SU-DHL-6 (cell line): ENCODE data around the gene NCOA5.

Experiments used
- H2AFZ ChIP-seq: fragments of 200-600 bp; sonication (generic); 2 replicates; pipeline ENCODE4 v1.6.1; 2014; ENCODE audit warnings: low read depth, mild to moderate bottlenecking, moderate library complexity, mixed read lengths, antibody characterized with exemption, low read length; ENCODE audit not compliant: severe bottlenecking
- H3F3A ChIP-seq: fragments of 200-600 bp; shearing (Covaris generic); 2 replicates; pipeline ENCODE4 v1.6.0; 2016; ENCODE audit warnings: antibody characterized with exemption, mild to moderate bottlenecking; ENCODE audit not compliant: insufficient read depth
- H3K27ac ChIP-seq: fragments of 200-600 bp; sonication (generic); 2 replicates; pipeline ENCODE4 v1.5.1; 2016; ENCODE audit warnings: low read depth, mild to moderate bottlenecking, low read length, moderate library complexity, mixed read lengths
- H3K27me3 ChIP-seq: fragments of 200-600 bp; sonication (generic), shearing (Covaris generic); 2 replicates; pipeline ENCODE4 v1.6.0; 2014; ENCODE audit warnings: mild to moderate bottlenecking, low read length
- H3K36me3 ChIP-seq: fragments of 200-600 bp; sonication (generic); 2 replicates; pipeline ENCODE4 v1.6.1; 2014; ENCODE audit warnings: mild to moderate bottlenecking, low read length, mixed read lengths
- H3K4me2 ChIP-seq: fragments of 300-600, 200-600 bp; shearing (Covaris generic), sonication (generic); 2 replicates; pipeline ENCODE4 v1.6.0; 2014; ENCODE audit warnings: low read length, low read depth, mild to moderate bottlenecking; ENCODE audit not compliant: poor library complexity, severe bottlenecking
- H3K4me3 ChIP-seq: fragments of 200-600 bp; sonication (generic); 2 replicates; pipeline ENCODE4 v1.5.1; 2014; ENCODE audit warnings: antibody characterized with exemption, low read length, mild to moderate bottlenecking, mixed read lengths; ENCODE audit not compliant: insufficient read depth, poor library complexity, severe bottlenecking
- H3K79me2 ChIP-seq: fragments of 200-600 bp; sonication (generic); 2 replicates; pipeline ENCODE4 v1.6.1; 2014; ENCODE audit warnings: mild to moderate bottlenecking, low read length, moderate library complexity; ENCODE audit not compliant: insufficient read depth
- H3K9ac ChIP-seq: fragments of 200-600 bp; sonication (generic); 2 replicates; pipeline ENCODE4 v1.7.0; 2014; ENCODE audit warnings: mild to moderate bottlenecking, low read length
- H3K9me2 ChIP-seq: fragments of 200-600 bp; sonication (generic); replicated peaks from 2 replicates; pipeline ENCODE4 v1.6.1; 2014; ENCODE audit warnings: low read length; ENCODE audit not compliant: insufficient read depth
- H3K9me3 ChIP-seq: fragments of 200-600 bp; sonication (generic); 2 replicates; pipeline ENCODE4 v1.6.1; 2014; ENCODE audit warnings: low read length, mixed read lengths; ENCODE audit not compliant: insufficient read depth
- H4K20me1 ChIP-seq: fragments of 200-600 bp; sonication (generic); 2 replicates; pipeline ENCODE4 v1.6.1; 2014; ENCODE audit warnings: low read depth, mild to moderate bottlenecking, antibody characterized with exemption, low read length, moderate library complexity, mixed read lengths
- CTCF ChIP-seq: fragments of 200-600 bp; sonication (generic); IDR thresholded peaks from one replicate; pipeline ENCODE4 v1.5.1; 2017; ENCODE audit warnings: antibody characterized with exemption, mild to moderate bottlenecking, low read length, moderate library complexity; ENCODE audit not compliant: insufficient read depth, poor library complexity, severe bottlenecking
- EZH2phosphoT487 ChIP-seq: fragments of 200-600 bp; sonication (generic), shearing (Covaris generic); conservative IDR thresholded peaks from 2 replicates; pipeline ENCODE4 v1.6.1; 2018; ENCODE audit warnings: mild to moderate bottlenecking, antibody characterized with exemption, low read length, moderate library complexity, mixed read lengths

Gene NCOA5

GRCh38 chr20:46122071-46122470 lies 32.3 kb upstream of the NCOA5 start:
- TF ChIP-seq CTCF (no peak), EZH2phosphoT487 (no peak)
- Histone ChIP-seq H3K27ac (no peak overlapping the region), H3K4me3 (no peak overlapping the region), H3K9me2 (no peaks in the 10 kb centered on the region), H3K9me3 (no peaks in the 10 kb centered on the region), H3K9ac (no peak overlapping the region), H3K4me2 (no peak overlapping the region), H3K36me3 (no peaks in the 10 kb centered on the region), H3F3A (peaks cover 22% of the 10 kb centered on the region), H4K20me1 (no peaks in the 10 kb centered on the region), H3K27me3 (no peaks in the 10 kb centered on the region), H2AFZ (no peak overlapping the region), H3K79me2 (peaks cover 27% of the 10 kb centered on the region)

- H3K36me3 ChIP-seq, result no peaks in the 10 kb centered on the region
- peak overlapping the region; percentile 92 for H3K4me2 ChIP-seq
- H3K79me2 ChIP-seq, result peaks cover 27% of the 10 kb centered on the region
- no peak overlapping the region for H3K4me3 ChIP-seq
- no peaks in the 10 kb centered on the region for H4K20me1 ChIP-seq
- H3K9me3 ChIP-seq, result no peaks in the 10 kb centered on the region
- peaks cover 22% of the 10 kb centered on the region for H3F3A ChIP-seq
- H3K9me2 ChIP-seq, result no peaks in the 10 kb centered on the region
- no peak for TF ChIP-seq CTCF
- no peak for TF ChIP-seq EZH2phosphoT487
- H2AFZ ChIP-seq, result no peak overlapping the region
- 0 out of 2 replicates have a peak overlapping the region, but pooled peaks have one; percentile 1 for H3K9ac ChIP-seq
- H3K27ac ChIP-seq, result peak overlapping the region; percentile 87
- H3K27me3 ChIP-seq, result no peaks in the 10 kb centered on the region
Measured at GRCh38 chr20:46121184-46121930, 31.6 kb upstream of the NCOA5 start.

- Histone ChIP-seq H3K9ac (peak overlapping the region; percentile 59), H3K27ac (peak overlapping the region; percentile 87), H4K20me1 (no peaks in the 10 kb centered on the region), H3K27me3 (no peaks in the 10 kb centered on the region), H3K36me3 (no peaks in the 10 kb centered on the region), H3K9me2 (no peaks in the 10 kb centered on the region), H3K79me2 (peaks cover 27% of the 10 kb centered on the region), H3K9me3 (no peaks in the 10 kb centered on the region), H3F3A (peaks cover 22% of the 10 kb centered on the region), H3K4me3 (peak overlapping the region; percentile 61), H2AFZ (no peak overlapping the region), H3K4me2 (peak overlapping the region; percentile 92)
- no peak for TF ChIP-seq CTCF
- no peak for TF ChIP-seq EZH2phosphoT487
Measured at GRCh38 chr20:46120136-46120535, 30.4 kb upstream of the NCOA5 start.
